HFFc6 (cell line): ENCODE data around the gene EIPR1. TPM values are rescaled to one million over a fixed set of nuclear protein-coding genes. Genes with fewer than 3 reads are reported as not detected.

ENCODE experiments used
- DNase-seq: peaks from one replicate; pipeline ENCODE4 v3.0.0-alpha.2; 2018
- H3K27ac Mint-ChIP-seq: 2 replicates; pipeline ENCODE4 v1.8.0; 2020; ENCODE audit warnings: mild to moderate bottlenecking, mixed read lengths
- H3K27me3 Mint-ChIP-seq: 2 replicates; pipeline ENCODE4 v1.8.0; 2021; ENCODE audit warnings: mild to moderate bottlenecking, moderate library complexity, mixed read lengths; ENCODE audit not compliant: insufficient read depth
- H3K36me3 Mint-ChIP-seq: 2 replicates; pipeline ENCODE4 v1.8.0; 2021; ENCODE audit warnings: low read depth, mixed read lengths
- H3K4me1 Mint-ChIP-seq: 2 replicates; pipeline ENCODE4 v1.8.0; 2020; ENCODE audit warnings: low read depth, mixed read lengths
- H3K4me3 Mint-ChIP-seq: 2 replicates; pipeline ENCODE4 v1.8.0; 2020; ENCODE audit warnings: mild to moderate bottlenecking, moderate library complexity, mixed read lengths
- H3K9me3 Mint-ChIP-seq: 2 replicates; pipeline ENCODE4 v1.8.0; 2020; ENCODE audit warnings: mild to moderate bottlenecking, mixed read lengths
- CTCF ChIP-seq: fragments of 200-600 bp; sonication (generic); IDR thresholded peaks from 2 replicates; pipeline ENCODE4 v1.5.0; 2021; ENCODE audit warnings: antibody characterized with exemption, mild to moderate bottlenecking
- total RNA-seq, 6 experiments: library from RNA; stranded (reverse); fragmentation: NEBNext Ultra II Directional; extraction: Animal tissue kit (Norgen Biotek cat#: 25700); gene quantifications; 2 replicates in 1 of 6; 3 replicates in 5 of 6; pipeline ENCODE4 v1.2.3, GENCODE V29; 2021

EIPR1 gene
- total RNA-seq, 6 experiments from 2014 or later = 26.6 to 30.9 (median 28.8) TPM

- Mint-ChIP-seq H3K36me3 (peaks cover 12% of the 10 kb centered on the region), H3K27me3 (no peaks in the 10 kb centered on the region), H3K4me3 (no peak overlapping the region), H3K27ac (no peak overlapping the region), H3K9me3 (peaks cover 11% of the 10 kb centered on the region), H3K4me1 (no peaks in the 10 kb centered on the region)
- no peak for DNase-seq
- no peak for TF ChIP-seq CTCF
Observed at GRCh38 chr2:3176071-3176868, 201.3 kb downstream of the EIPR1 start.

- no peak overlapping the region for H3K27ac Mint-ChIP-seq
- DNase-seq = no peak
- no peak for TF ChIP-seq CTCF
- no peaks in the 10 kb centered on the region for H3K4me1 Mint-ChIP-seq
- peaks cover 5% of the 10 kb centered on the region for H3K36me3 Mint-ChIP-seq
- H3K4me3 Mint-ChIP-seq = no peak overlapping the region
- H3K9me3 Mint-ChIP-seq = peaks cover 5% of the 10 kb centered on the region
- no peaks in the 10 kb centered on the region for H3K27me3 Mint-ChIP-seq
Observed at GRCh38 chr2:3175568-3175955, 202.1 kb downstream of the EIPR1 start.

GRCh38 chr2:3174626-3175567 is 202.7 kb downstream of the EIPR1 start:
- no peaks in the 10 kb centered on the region for H3K9me3 Mint-ChIP-seq
- H3K4me3 Mint-ChIP-seq = no peak overlapping the region
- no peaks in the 10 kb centered on the region for H3K27me3 Mint-ChIP-seq
- DNase-seq = no peak
- H3K36me3 Mint-ChIP-seq = no peaks in the 10 kb centered on the region; the same call in 1 of the 2 replicates
- H3K27ac Mint-ChIP-seq = no peak overlapping the region
- no peak for TF ChIP-seq CTCF
- no peaks in the 10 kb centered on the region for H3K4me1 Mint-ChIP-seq

GRCh38 chr2:3173031-3173430 is 204.6 kb downstream of the EIPR1 start:
- H3K36me3 Mint-ChIP-seq = no peaks in the 10 kb centered on the region; the same call in none of the 2 replicates
- H3K9me3 Mint-ChIP-seq = no peaks in the 10 kb centered on the region
- H3K4me1 Mint-ChIP-seq = peaks cover 18% of the 10 kb centered on the region
- no peak for DNase-seq
- no peak overlapping the region for H3K27ac Mint-ChIP-seq
- no peak for TF ChIP-seq CTCF
- no peaks in the 10 kb centered on the region for H3K27me3 Mint-ChIP-seq
- H3K4me3 Mint-ChIP-seq = no peak overlapping the region

GRCh38 chr2:3172265-3172935 is 205.2 kb downstream of the EIPR1 start:
- Mint-ChIP-seq H3K27ac (no peak overlapping the region), H3K4me1 (peaks cover 24% of the 10 kb centered on the region), H3K36me3 (no peaks in the 10 kb centered on the region; the same call in none of the 2 replicates), H3K4me3 (no peak overlapping the region), H3K9me3 (no peaks in the 10 kb centered on the region), H3K27me3 (no peaks in the 10 kb centered on the region)
- no peak for TF ChIP-seq CTCF
- no peak for DNase-seq
